Fibroblast of skin of right quadriceps (primary cell): ENCODE data around the gene MEIOSIN.
"Not testable (repeated sequence)": the region's sequence is repeated elsewhere in the genome, so short reads cannot be mapped to it uniquely, and the experiment has no call there.

Source experiments
- DNase-seq: peaks from one replicate; pipeline ENCODE4 v3.0.0-alpha.2; 2013

MEIOSIN gene

GRCh38 chr19:45780448-45781213 lies 47.4 kb downstream of the MEIOSIN start:
- DNase-seq, result no peak

- no peak for DNase-seq
Measured at GRCh38 chr19:45781214-45782161, 48.2 kb downstream of the MEIOSIN start.

- DNase-seq, result no peak
Measured at GRCh38 chr19:45782162-45782691, 49.0 kb downstream of the MEIOSIN start, which contains the start of gene DMPK. TSS of gene DMPK (minus strand) at chr19:45782490. CDS start at chr19:45782352, 138 bp downstream.

- peak; percentile 52 for DNase-seq
Measured at GRCh38 chr19:45782820-45783785, 49.9 kb downstream of the MEIOSIN start.

- no peak for DNase-seq
Measured at GRCh38 chr19:45784096-45784495, 50.9 kb downstream of the MEIOSIN start.

- no peak for DNase-seq
Measured at GRCh38 chr19:45785097-45785496, 51.9 kb downstream of the MEIOSIN start.

- DNase-seq, result no peak
Measured at GRCh38 chr19:45785781-45786532, 52.7 kb downstream of the MEIOSIN start.

GRCh38 chr19:45786533-45786894 lies 53.3 kb downstream of the MEIOSIN start:
- no peak for DNase-seq

GRCh38 chr19:45789035-45789786 lies 56.0 kb downstream of the MEIOSIN start:
- DNase-seq, result no peak

- no peak for DNase-seq
Measured at GRCh38 chr19:45790942-45791341, 57.7 kb downstream of the MEIOSIN start.

GRCh38 chr19:45791744-45792469 lies 58.7 kb downstream of the MEIOSIN start:
- DNase-seq, result no peak

GRCh38 chr19:45792470-45793177 lies 59.4 kb downstream of the MEIOSIN start, which contains the start of gene DMWD:
TSS of gene DMWD (minus strand) at chr19:45792845. CDS start at chr19:45792756, 89 bp downstream.
- DNase-seq, result peak; percentile 98

- DNase-seq, result no peak
Measured at GRCh38 chr19:45793178-45793564, 59.9 kb downstream of the MEIOSIN start.

- no peak for DNase-seq
Measured at GRCh38 chr19:45793876-45794275, 60.6 kb downstream of the MEIOSIN start.

- no peak for DNase-seq
Measured at GRCh38 chr19:45794627-45795026, 61.4 kb downstream of the MEIOSIN start.

GRCh38 chr19:45798995-45799517 lies 65.8 kb downstream of the MEIOSIN start:
- DNase-seq, result peak; percentile 88

- not testable (repeated sequence) for DNase-seq
Measured at GRCh38 chr19:45799541-45799940, 66.3 kb downstream of the MEIOSIN start.

GRCh38 chr19:45800070-45800553 lies 66.9 kb downstream of the MEIOSIN start:
- DNase-seq, result peak; percentile 67
